AG20443 (cell line): ENCODE measurements around the gene EIF3A.
"Not testable (repeated sequence)": the region's sequence is repeated elsewhere in the genome, so short reads cannot be mapped to it uniquely, and the experiment has no call there.

Experiments used
- DNase-seq: peaks from one replicate; pipeline ENCODE4 v3.0.0; 2012; ENCODE audit warnings: low spot score, mixed read lengths

Gene EIF3A, protein sequence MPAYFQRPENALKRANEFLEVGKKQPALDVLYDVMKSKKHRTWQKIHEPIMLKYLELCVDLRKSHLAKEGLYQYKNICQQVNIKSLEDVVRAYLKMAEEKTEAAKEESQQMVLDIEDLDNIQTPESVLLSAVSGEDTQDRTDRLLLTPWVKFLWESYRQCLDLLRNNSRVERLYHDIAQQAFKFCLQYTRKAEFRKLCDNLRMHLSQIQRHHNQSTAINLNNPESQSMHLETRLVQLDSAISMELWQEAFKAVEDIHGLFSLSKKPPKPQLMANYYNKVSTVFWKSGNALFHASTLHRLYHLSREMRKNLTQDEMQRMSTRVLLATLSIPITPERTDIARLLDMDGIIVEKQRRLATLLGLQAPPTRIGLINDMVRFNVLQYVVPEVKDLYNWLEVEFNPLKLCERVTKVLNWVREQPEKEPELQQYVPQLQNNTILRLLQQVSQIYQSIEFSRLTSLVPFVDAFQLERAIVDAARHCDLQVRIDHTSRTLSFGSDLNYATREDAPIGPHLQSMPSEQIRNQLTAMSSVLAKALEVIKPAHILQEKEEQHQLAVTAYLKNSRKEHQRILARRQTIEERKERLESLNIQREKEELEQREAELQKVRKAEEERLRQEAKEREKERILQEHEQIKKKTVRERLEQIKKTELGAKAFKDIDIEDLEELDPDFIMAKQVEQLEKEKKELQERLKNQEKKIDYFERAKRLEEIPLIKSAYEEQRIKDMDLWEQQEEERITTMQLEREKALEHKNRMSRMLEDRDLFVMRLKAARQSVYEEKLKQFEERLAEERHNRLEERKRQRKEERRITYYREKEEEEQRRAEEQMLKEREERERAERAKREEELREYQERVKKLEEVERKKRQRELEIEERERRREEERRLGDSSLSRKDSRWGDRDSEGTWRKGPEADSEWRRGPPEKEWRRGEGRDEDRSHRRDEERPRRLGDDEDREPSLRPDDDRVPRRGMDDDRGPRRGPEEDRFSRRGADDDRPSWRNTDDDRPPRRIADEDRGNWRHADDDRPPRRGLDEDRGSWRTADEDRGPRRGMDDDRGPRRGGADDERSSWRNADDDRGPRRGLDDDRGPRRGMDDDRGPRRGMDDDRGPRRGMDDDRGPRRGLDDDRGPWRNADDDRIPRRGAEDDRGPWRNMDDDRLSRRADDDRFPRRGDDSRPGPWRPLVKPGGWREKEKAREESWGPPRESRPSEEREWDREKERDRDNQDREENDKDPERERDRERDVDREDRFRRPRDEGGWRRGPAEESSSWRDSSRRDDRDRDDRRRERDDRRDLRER (N-terminal part only)

DNA sequence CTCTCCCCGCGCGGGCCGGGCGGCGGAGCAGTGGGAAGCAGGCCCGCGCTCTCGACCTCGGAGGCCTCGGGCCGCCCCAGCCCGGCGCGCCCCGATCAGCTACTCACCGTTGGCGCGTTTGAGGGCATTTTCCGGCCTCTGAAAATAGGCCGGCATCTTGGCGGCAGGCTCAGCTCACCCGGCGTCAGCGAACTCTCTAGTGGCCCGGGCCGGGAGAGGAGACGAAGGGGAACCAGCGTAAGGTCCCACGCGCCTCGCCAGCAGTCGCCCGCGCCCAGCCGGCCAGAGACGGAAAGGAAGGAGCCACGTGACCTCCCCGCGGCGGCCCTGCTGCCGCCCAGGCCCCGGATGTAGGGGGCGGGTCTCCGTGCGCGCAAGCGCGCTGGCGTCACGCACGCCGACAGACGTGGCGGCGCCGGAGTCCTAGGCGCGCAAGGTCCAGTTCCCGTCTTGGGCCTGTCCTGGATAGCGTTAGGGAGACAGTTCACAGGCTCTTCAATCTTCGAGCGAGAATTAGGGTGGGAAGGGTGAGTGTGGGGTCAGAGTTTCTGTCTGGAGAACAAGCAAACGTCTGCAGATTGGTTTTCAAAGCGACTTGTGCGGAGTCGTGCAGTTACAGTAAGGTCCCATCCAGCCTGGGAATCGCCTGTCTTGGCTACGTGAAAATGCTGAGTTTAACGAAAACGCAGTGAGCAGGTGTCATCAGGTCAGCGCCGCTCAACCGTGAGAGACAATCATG lies at the start of gene EIF3A:
TSS of gene EIF3A (minus strand) at position 297 of the 739 bp plus-strand sequence. CDS start at position 156, 141 bp downstream.
- DNase-seq, result peak; percentile 99

DNA sequence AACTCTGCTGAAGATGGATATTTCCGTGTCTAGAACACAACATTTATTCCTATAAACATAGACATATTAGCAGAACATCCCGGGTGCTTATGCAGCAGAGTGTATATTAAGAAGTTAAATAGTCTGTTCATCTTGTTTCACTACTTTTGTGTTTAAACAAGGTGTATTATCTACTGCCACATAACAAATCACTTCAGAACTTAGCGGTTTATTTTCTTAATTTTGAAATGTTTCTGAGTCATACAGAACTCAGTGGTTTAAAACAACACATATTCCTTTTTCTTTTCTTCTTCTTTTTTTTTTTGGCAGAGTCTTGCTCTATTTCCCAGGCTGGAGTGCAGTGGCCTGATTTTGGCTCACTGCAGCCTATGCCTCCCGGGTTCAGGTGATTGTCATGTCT lies 49.1 kb upstream of the EIF3A start:
- DNase-seq, result no peak

DNA sequence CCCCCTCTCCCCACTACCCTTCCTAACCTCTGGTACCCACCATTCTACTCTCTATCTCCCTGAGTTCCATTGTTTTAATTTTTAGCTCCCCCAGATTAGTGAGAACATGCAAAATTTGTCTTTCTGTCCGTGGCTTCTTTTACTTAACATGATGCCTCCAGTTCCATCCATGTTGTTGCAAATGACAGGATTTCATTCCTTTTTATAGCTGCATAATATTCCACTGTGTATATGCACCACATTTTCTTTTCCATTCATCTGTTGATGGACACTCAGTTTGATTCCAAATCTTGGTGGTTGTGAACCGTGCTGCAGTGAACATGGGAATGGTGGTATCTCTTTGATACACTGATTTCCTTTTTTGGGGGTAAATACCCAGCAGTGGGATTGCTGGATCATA lies 45.3 kb upstream of the EIF3A start:
- no peak for DNase-seq

DNA sequence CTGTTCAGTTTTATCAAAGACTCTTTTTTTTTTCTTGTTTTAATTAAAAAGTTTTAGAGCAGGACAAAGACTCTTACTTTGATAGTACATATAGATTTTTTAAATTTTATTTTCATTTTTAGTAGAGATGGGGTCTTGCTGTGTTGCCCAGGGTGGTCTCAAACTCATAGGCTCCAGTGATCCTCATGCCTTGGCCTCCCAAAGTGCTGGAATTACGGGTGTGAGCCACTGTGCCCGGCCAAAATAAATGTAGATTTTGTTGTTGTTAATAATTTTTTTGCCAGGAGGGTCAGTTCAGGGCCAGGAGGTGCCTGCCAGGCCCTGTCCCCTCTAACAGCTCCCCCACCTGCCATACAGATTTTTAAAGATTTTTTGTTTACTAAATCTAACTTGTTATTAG lies 40.3 kb upstream of the EIF3A start:
- no peak for DNase-seq

DNA sequence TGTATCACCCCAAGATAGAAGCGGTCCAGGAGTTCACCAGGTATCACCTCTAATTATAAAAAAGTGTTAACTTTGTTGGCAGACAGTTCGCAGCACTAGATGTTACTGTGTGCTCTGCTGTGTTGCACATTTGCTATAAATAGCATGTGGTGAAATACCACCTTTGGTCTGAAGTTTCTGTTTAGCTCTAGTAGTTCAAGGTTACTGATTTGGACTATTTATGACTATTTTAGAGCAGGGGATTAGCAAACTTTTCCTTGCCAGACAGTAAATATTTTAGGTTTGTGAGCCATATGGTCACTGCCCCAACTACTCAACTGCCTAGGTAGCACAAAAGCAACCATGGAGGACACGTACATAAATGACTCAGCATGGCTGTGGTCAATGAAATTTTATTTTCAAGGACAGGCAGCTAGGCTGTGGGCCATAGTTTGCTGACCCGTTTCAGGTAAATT lies 39.8 kb upstream of the EIF3A start:
- no peak for DNase-seq

DNA sequence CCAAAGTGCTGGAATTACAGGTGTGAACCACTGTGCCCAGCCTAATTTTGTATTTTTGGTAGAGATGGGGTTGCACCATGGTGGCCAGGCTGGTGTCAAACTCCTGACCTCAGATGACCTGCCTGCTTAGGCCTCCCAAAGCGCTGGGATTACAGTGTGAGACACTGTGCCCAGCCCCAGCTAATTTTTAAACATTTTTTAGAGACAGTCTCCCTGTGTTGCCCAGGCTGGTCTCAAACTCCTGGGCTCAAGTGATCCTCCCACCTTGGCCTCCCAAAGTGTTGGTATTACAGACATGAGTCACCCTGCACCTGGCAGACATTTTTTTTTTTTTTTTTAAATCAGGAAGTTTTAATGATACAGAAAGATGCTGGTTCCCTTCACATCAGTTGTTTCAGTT lies 38.8 kb upstream of the EIF3A start:
- DNase-seq, result no peak

DNA sequence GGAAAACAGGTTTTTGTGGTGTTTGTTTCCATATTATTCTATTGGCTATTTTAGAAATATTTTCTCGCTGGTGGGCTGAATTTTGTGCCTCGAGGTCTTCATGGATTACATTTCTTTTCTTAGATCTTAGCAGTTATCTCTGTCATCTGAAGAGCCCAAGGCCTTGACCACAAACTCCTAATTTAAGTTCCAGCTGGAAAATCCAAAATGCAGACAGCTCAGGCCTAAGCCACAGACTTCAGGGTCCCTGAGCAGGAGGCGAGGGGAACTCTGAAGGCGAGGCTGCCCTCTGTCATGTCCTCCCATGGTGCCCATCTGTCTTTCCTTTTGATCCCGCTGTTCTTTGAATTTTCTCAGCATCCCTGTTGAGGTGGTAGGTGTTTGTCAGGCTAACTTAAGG lies 37.6 kb upstream of the EIF3A start:
- DNase-seq, result no peak

DNA sequence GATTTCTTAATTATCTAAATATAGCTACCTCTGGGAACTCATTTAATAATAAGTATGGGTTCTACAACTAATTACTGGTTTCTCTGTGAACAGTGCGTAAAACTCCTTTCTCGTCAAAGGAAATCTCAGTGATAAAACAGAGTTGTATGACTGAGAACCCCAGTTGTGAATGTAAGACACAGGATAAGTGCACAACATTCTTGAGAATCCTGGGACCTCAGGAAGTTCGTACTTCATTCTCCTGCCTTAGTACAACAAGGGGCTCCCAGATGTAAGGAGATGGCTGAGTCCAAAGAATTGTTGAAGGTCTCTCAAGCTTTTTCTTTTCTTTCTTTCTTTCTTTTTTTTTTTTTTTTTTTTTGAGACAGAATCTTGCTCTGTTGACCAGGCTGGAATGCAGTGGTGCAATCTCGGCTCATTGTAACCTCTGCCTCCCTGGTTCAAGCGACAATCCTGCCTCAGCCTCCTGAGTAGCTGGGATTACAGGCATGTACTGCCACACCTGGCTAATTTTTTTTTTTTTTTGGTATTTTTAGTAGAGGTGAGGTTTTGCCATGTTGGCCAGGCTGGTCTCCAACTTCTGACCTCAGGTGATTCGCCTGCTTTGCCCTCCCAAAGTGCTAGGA lies 35.8 kb upstream of the EIF3A start:
- no peak for DNase-seq

DNA sequence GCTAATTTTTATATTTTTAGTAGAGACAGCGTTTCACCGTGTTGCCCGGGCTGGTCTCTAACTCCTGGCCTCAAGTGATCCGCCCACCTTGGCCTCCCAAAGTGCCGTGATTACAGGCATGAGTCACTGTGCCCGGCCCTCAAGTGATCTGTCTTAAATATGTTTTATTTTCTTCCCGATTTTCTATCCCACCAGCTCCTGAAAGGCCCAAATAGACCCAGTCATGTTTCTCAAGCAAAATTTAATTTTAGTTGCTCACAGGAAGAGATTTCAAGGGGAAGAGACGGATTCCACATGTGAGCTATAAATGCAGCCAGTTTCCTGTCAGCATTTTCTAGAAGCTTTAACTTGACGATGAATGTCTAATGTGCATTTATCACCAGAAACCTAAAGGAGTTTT lies 35.3 kb upstream of the EIF3A start:
- no peak for DNase-seq

DNA sequence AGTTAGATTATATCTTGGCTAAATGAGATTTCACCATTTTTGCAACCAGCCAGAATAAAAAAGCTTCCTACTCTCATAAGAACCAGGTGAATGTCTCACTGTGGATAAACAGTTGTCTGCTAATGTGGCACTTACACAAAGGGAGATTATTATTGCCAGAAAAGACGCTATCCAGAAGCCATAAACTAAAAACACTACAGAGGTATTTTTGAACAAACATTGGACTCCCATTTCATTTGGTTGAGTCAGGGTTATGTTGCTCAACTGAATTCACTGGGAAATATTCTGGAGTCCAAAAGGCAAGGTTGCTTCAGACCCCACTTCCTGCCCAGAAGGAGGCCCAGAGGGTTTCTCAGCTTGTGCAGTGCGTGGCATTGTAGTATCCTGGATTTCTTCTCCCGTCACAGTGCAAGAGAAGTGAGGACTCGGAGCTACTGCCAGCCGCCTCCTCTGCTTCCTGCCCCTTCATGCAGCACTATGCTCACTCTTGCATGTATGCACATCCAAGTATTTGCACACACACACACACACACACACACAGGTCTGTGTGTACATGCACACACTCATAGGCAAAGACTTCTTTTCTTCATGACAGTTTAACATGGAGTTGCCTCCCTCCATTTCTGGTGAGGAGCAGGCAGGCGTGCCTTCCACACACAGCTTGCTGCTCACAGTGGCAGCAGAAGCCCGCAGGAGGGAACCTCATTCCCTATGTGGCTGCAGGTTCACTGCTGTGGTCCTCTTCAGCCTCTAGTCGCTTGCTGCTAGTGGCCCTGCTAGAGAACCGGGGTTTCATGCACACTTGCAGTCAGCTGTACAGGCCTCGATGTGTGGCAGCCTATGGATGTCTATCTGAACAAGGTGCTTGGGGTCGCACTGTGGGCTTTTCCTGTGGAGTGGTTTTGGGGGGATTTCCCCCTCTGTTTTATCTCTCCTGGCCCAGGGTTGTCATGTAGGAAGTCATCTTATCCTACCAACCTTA lies 33.4 kb upstream of the EIF3A start:
- peak; percentile 90 for DNase-seq

DNA sequence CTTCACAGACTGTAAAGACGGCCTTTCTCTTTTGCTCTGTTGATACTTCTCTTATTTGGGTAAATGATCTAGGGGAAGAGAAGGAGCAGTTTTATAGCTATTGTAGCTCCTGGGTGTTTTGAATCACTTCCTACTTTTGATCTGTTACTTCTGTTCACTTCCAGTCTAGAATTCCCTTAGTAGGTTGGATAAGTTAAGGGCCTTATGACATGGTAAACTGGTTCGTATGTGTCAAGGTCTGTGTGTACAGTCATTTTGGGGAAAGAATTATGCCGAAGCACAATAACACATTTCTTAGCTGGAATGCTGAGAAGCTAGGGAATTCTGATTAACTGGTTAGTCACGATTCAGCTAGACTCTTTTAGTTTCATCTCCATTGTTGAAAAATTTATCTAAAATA lies 31.4 kb upstream of the EIF3A start:
- DNase-seq, result peak; percentile 56

DNA sequence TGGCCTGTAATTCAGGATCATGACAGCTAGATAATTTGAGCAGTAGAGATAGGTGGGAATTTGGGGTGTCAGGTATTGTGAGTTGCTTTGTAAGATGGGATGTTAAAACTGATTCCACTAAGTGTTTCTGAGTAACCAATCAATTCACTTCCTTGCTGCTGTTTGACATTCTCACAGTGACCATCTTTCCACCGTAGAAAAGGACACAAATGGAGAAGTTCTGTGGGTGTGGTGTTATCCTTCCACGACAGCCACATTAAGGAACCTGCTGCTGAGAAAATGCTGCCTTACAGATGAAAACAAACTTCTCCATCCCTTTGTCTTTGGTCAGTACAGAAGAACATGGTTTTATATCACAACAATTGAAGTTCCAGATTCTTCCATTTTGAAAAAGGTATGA lies 27.2 kb upstream of the EIF3A start:
- DNase-seq, result not testable (repeated sequence)

DNA sequence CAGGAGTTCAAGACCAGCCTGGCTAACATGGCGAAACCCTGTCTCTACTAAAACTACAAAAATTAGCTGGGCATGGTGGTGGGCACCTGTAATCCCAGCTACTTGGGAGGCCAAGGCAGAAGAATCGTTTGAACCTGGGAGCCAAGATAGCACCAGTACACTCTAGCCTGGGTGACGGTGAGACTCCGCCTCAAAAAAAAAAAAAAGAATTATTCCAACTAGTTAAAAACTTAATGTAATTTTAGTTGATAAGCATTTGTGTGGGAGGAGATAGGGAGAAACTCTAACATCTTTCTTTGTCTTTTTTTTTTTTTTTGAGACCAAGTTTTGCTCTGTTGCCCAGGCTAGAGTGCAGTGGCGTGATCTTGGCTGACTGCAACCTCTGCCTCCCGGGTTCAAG lies 26.5 kb upstream of the EIF3A start:
- not testable (repeated sequence) for DNase-seq

DNA sequence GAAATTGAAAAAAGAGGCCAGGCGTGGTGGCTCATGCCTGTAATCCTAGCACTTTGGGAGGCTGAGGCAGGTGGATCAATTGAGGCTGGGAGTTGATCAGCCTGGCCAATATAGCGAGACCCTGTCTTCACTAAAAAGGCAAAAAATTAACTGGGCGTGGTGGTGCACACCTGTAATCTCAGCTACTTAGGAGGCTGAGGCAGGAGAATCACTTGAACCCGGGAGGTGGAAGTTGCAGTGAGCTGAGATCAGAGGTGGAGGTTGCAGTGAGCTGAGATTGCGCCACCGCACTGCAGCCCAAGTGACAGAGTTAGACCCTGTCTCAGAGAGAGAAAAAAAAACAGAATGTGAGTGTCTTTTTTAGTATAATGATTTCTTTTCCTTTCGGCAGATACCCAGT lies 25.3 kb upstream of the EIF3A start:
- DNase-seq, result not testable (repeated sequence)

DNA sequence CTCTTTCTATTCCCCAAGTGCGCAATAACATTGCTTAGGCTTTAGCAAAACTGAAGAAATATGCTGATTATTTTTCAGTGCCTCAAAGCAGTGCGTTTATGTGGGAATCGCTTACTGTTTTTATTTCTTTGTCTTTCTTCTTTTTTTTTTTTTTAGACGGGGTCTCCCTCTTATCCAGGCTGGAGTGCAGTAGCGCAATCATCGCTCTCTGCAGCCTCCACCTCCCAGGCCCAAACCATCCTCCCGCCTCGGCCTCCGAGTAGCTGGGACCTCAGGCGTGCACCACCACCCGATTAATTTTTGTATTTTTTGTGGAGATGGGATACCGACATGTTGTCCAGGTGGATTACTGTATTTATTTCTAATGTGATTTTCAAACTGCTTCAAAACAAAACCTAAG lies 24.5 kb upstream of the EIF3A start:
- no peak for DNase-seq

DNA sequence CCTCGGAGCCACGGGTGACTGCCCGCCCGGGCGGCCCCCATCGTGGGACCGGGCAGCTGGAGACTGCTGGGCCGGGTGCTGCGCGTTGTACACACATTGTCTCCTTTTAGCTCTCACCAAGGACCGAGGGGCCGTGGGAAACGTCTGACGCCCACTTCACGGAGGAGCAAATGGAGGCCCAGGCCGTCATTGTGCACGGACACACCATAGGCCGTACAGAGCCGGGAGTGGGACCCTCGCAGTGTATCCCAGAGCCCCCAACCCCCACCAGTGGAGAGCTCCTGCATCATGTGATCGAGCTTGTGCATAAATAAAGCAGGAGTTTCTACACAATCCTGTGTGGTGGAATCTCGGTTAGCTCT lies 24.0 kb upstream of the EIF3A start:
- DNase-seq, result no peak

DNA sequence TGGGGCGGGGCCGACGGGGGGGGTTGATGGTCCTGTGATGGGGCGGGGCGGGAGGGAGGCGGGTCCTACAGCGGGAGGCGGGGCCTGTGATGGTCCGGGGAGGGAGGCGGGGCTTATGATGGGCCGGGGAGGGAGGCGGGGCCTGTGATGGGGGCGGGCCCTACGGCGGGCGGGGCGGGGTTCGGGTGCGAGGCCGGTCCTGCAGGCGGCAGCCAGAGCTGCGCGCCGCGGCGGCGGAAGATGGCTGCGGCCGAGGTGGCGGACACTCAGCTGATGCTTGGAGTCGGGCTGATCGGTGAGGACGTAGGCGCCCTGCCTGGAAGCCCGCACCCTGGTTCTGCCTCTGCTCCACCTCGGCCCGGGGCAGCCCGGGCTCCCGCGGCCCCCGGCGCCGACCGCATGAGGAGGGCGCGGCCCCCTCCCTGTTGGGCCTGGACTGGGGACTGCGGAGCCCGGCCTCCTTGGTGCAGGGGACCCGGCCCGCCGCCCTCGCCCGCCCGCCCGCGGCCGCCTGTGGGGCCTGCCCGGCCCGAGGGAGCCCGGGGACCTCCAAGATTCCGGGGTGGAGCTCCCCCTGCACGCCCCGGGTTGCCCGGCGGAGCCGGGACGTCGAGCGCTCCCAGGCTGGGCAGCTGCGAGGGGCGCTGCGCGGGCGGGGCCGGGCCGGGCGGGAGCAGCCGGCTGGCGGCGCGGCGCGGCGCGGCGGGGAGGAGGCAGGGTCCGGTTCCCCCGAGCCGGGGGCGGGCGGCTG lies 23.5 kb upstream of the EIF3A start, which contains the start of gene DENND10:
TSS of gene DENND10 (plus strand) at position 211 of the 751 bp plus-strand sequence. CDS start at position 241, 30 bp downstream.
- peak; percentile 99 for DNase-seq

DNA sequence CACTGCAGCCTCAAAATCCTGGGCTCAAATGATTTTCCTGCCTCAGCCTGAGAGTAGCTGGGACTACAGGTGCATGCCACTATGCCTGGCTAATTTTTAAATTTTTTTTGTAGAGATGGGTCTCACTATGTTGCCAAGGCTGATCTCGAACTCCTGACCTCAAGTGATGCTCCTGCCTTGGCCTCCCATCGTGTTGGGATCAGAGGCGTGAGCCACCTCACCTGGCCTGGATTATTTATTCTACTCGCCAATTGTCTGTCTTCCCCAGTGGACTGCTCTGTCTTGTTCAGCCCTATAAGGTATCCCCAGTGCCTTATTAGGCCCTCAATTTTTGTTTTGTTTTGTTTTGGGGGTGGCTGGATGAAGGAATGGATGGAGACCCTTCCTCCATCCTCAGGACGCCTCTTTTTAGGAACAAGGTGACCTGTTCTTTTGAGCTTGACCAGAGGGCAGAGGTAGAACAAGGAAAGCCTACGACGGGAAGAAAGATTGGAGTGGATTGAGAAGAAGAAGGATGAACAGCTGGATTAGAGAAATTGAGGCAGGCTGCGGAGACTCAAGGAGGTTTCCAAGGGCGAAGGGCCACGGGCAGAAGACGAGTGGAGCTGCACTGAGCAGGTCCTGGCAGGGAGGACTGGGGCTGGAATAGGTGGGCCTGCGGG lies 22.8 kb upstream of the EIF3A start:
- DNase-seq, result no peak
